HepG2 (cell line): ENCODE data around the gene NHERF2. TPM values are rescaled to one million over a fixed set of nuclear protein-coding genes. Genes with fewer than 3 reads are reported as not detected.

ENCODE experiments used
- BCL3 ChIP-seq: sonication (generic); formaldehyde crosslinking; IDR thresholded peaks from 2 replicates; pipeline ENCODE4 v1.5.1; 2020; ENCODE audit warnings: mild to moderate bottlenecking, missing genetic modification reagents, moderate library complexity
- CREBL2 ChIP-seq: sonication (generic); formaldehyde crosslinking; IDR thresholded peaks from 2 replicates; pipeline ENCODE4 v1.8.1; 2023; ENCODE audit warnings: missing genetic modification reagents, mild to moderate bottlenecking, borderline replicate concordance
- CSRNP1 ChIP-seq: sonication (generic); formaldehyde crosslinking; IDR thresholded peaks from 2 replicates; pipeline ENCODE4 v1.8.1; 2023; ENCODE audit warnings: mild to moderate bottlenecking, missing genetic modification reagents
- HMGXB4 ChIP-seq, 2 experiments: sonication (generic) in 1 of 2; formaldehyde crosslinking in 1 of 2; IDR thresholded peaks; 2 replicates each; pipeline versions ENCODE4 v1.4.0 to v1.6.1; 2018 to 2020; ENCODE audit warnings: missing genetic modification reagents in 2 of 2, borderline replicate concordance in 1 of 2, low read depth in 1 of 2, mild to moderate bottlenecking in 1 of 2, missing biosample characterization in 1 of 2
- IKZF4 ChIP-seq: sonication (generic); formaldehyde crosslinking; IDR thresholded peaks from 2 replicates; pipeline ENCODE4 v1.5.1; 2020; ENCODE audit warnings: borderline replicate concordance, mild to moderate bottlenecking, low read depth, missing genetic modification reagents; ENCODE audit errors: not compliant biosample characterization
- KDM5B ChIP-seq: sonication (generic); formaldehyde crosslinking; IDR thresholded peaks from 2 replicates; pipeline ENCODE4 v1.4.0; 2020; ENCODE audit warnings: missing genetic modification reagents, mild to moderate bottlenecking, borderline replicate concordance
- NPAS2 ChIP-seq: sonication (generic); formaldehyde crosslinking; IDR thresholded peaks from 2 replicates; pipeline ENCODE4 v1.8.0; 2022; ENCODE audit warnings: mild to moderate bottlenecking, missing genetic modification reagents, borderline replicate concordance
- PTBP1 ChIP-seq: fragments of 200-400 bp; formaldehyde crosslinking; IDR thresholded peaks from 2 replicates; pipeline ENCODE4 v1.6.1; 2018; ENCODE audit warnings: low read length, low read depth; ENCODE audit not compliant: poor library complexity, severe bottlenecking
- REPIN1 ChIP-seq: sonication (generic); formaldehyde crosslinking; IDR thresholded peaks from 2 replicates; pipeline ENCODE4 v1.8.0; 2022; ENCODE audit warnings: missing genetic modification reagents, low read depth, mild to moderate bottlenecking, borderline replicate concordance
- RFX1 ChIP-seq: fragments of 450-650 bp; IDR thresholded peaks from 2 replicates; pipeline ENCODE4 v1.6.1; 2017
- RXRA ChIP-seq: sonication (generic); formaldehyde crosslinking; IDR thresholded peaks from 2 replicates; pipeline ENCODE4 v1.5.1; 2020; ENCODE audit warnings: missing genetic modification reagents
- TCF12 ChIP-seq, 2 experiments: fragments of 450-650 bp in 1 of 2; sonication (generic) in 1 of 2; formaldehyde crosslinking in 1 of 2; IDR thresholded peaks; 2 replicates each; pipeline versions ENCODE4 v1.6.1 to v1.8.0; 2017 to 2022; ENCODE audit warnings: antibody characterized with exemption in 1 of 2, mild to moderate bottlenecking in 1 of 2, missing genetic modification reagents in 1 of 2, moderate library complexity in 1 of 2
- YEATS4 ChIP-seq: sonication (generic); formaldehyde crosslinking; IDR thresholded peaks from 2 replicates; pipeline ENCODE4 v1.4.0; 2020; ENCODE audit warnings: missing genetic modification reagents, borderline replicate concordance
- ZFP36L1 ChIP-seq: sonication (generic); formaldehyde crosslinking; IDR thresholded peaks from 2 replicates; pipeline ENCODE4 v1.8.0; 2022; ENCODE audit warnings: mild to moderate bottlenecking, missing genetic modification reagents, moderate library complexity
- ZMYM3 ChIP-seq: sonication (generic); formaldehyde crosslinking; IDR thresholded peaks from 2 replicates; pipeline ENCODE4 v1.5.1; 2020; ENCODE audit warnings: mild to moderate bottlenecking, missing genetic modification reagents
- ZNF337 ChIP-seq: sonication (generic); formaldehyde crosslinking; IDR thresholded peaks from 2 replicates; pipeline ENCODE4 v1.5.1; 2020; ENCODE audit warnings: missing genetic modification reagents, low read depth, mild to moderate bottlenecking, borderline replicate concordance
- ZNF546 ChIP-seq: sonication (generic); formaldehyde crosslinking; conservative IDR thresholded peaks from 2 replicates; pipeline ENCODE4 v1.8.1; 2023; ENCODE audit warnings: mild to moderate bottlenecking, missing genetic modification reagents
- ZNF687 ChIP-seq: sonication (generic); formaldehyde crosslinking; IDR thresholded peaks from 2 replicates; pipeline ENCODE4 v1.5.1; 2020; ENCODE audit warnings: mild to moderate bottlenecking, missing genetic modification reagents, moderate library complexity
- polyA plus RNA-seq, 8 experiments: library from polyadenylated mRNA; depleted of rRNA in 3 of 8; stranded (reverse) in 7 of 8; unstranded in 1 of 8; fragments of >200 nt; fragmentation: Illumina TruSeq in 4 of 8; extraction: Trizol in 4 of 8; gene quantifications; 2 replicates each; pipeline versions ENCODE4 v1.2.1 to v1.2.3, GENCODE V29; 2011 to 2016; ENCODE audit warnings: low read depth in 4 of 8, missing spikeins in 1 of 8, mixed read lengths in 1 of 8; ENCODE audit not compliant: insufficient read depth in 1 of 8
- total RNA-seq, 5 experiments: library from RNA; depleted of rRNA; stranded (reverse); fragments of >200 nt; fragmentation: Illumina TruSeq; extraction: Trizol; gene quantifications; 2 replicates each; pipeline ENCODE4 v1.2.3, GENCODE V29; 2016; ENCODE audit warnings: low read depth in 1 of 5

NHERF2 gene
- total and polyA plus RNA-seq, 2 of the 13 experiments (the other 11 are each of a cell fraction or from before 2014, with no cell fraction given), result 23.7 to 39.3 TPM

- peak; percentile 30 for TF ChIP-seq RXRA (CRISPR knock-in tag)
- TF ChIP-seq ZMYM3 (CRISPR knock-in tag), result peak; percentile 39; the same call in 1 of the 2 replicates
- no peak for TF ChIP-seq IKZF4 (CRISPR knock-in tag)
- TF ChIP-seq TCF12 (IDR thresholded peaks at IDR 0.05), result no peak
- no peak for TF ChIP-seq TCF12 (CRISPR knock-in tag; IDR thresholded peaks at IDR 0.05)
- no peak for TF ChIP-seq RFX1
- no peak; the same call in 1 of the 2 replicates for TF ChIP-seq ZNF337 (CRISPR knock-in tag)
- TF ChIP-seq PTBP1, result no peak
- no peak for TF ChIP-seq REPIN1 (CRISPR knock-in tag)
- TF ChIP-seq BCL3 (CRISPR knock-in tag), result peak; percentile 62; the same call in 1 of the 2 replicates
- no peak for TF ChIP-seq CSRNP1 (CRISPR knock-in tag)
- peak; percentile 95 for TF ChIP-seq ZNF687 (CRISPR knock-in tag)
- no peak for TF ChIP-seq CREBL2 (CRISPR knock-in tag)
- no peak for TF ChIP-seq ZNF546
- TF ChIP-seq KDM5B (CRISPR knock-in tag), result peak; percentile 83; the same call in 1 of the 2 replicates
- no peak for TF ChIP-seq ZFP36L1
- peak; percentile 94 for TF ChIP-seq YEATS4 (CRISPR knock-in tag)
- 0 out of 2 replicates have a peak, but pooled peaks have one; percentile 50 for TF ChIP-seq NPAS2 (CRISPR knock-in tag)
- TF ChIP-seq HMGXB4 (CRISPR knock-in tag; IDR thresholded peaks at IDR 0.05; ENCODE audit: borderline replicate concordance in 1 of 2, low read depth in 1 of 2), result peak; percentile 53 to 68
These were observed 16.8 kb upstream of the NHERF2 start, which contains the start of gene ZNF598 (continued) for GRCh38 chr16:2009791-2010510.
